NCI-H69 (cell line): ENCODE measurements around the gene FAM227B.
A peak's percentile ranks its signal among the peaks of the same experiment; 100 is the strongest.
"Not testable (repeated sequence)": the region's sequence is repeated elsewhere in the genome, so short reads cannot be mapped to it uniquely, and the experiment has no call there.

Experiments used
- DNase-seq: peaks from one replicate; lab custom pipeline; 2025; lab: John Stamatoyannopoulos, UW

FAM227B gene

GRCh38 chr15:49610157-49610918 lies 10.3 kb downstream of the FAM227B start:
- DNase-seq = no peak

- DNase-seq = no peak
Observed at GRCh38 chr15:49606594-49606993, 14.0 kb downstream of the FAM227B start.

GRCh38 chr15:49605588-49605987 lies 15.0 kb downstream of the FAM227B start:
- no peak for DNase-seq

- no peak for DNase-seq
Observed at GRCh38 chr15:49604625-49605409, 15.8 kb downstream of the FAM227B start.

- not testable (repeated sequence) for DNase-seq
Observed at GRCh38 chr15:49592829-49593316, 27.7 kb downstream of the FAM227B start.

- no peak for DNase-seq
Observed at GRCh38 chr15:49589030-49589429, 31.6 kb downstream of the FAM227B start.

GRCh38 chr15:49573421-49573820 lies 47.2 kb downstream of the FAM227B start:
- no peak for DNase-seq

- DNase-seq = no peak
Observed at GRCh38 chr15:49570672-49571071, 49.9 kb downstream of the FAM227B start.

- DNase-seq = no peak
Observed at GRCh38 chr15:49570174-49570573, 50.4 kb downstream of the FAM227B start.

GRCh38 chr15:49560045-49560444 lies 60.6 kb downstream of the FAM227B start:
- DNase-seq = no peak

- DNase-seq = no peak
Observed at GRCh38 chr15:49558929-49559328, 61.7 kb downstream of the FAM227B start.

GRCh38 chr15:49556437-49556836 lies 64.2 kb downstream of the FAM227B start:
- no peak for DNase-seq

- not testable (repeated sequence) for DNase-seq
Observed at GRCh38 chr15:49550342-49550741, 70.3 kb downstream of the FAM227B start.

GRCh38 chr15:49538520-49538919 lies 82.1 kb downstream of the FAM227B start:
- DNase-seq = no peak

GRCh38 chr15:49530092-49530491 lies 90.5 kb downstream of the FAM227B start:
- no peak for DNase-seq

- DNase-seq = no peak
Observed at GRCh38 chr15:49528289-49528688, 92.3 kb downstream of the FAM227B start.

- DNase-seq = peak; percentile 10
Observed at GRCh38 chr15:49521802-49522201, 98.8 kb downstream of the FAM227B start.

GRCh38 chr15:49512739-49513138 lies 107.9 kb downstream of the FAM227B start:
- not testable (repeated sequence) for DNase-seq

GRCh38 chr15:49507261-49507660 lies 113.4 kb downstream of the FAM227B start:
- DNase-seq = no peak

GRCh38 chr15:49506341-49506740 lies 114.3 kb downstream of the FAM227B start:
- no peak for DNase-seq

GRCh38 chr15:49501586-49501985 lies 119.0 kb downstream of the FAM227B start:
- no peak for DNase-seq

- DNase-seq = no peak
Observed at GRCh38 chr15:49495993-49496753, 124.4 kb downstream of the FAM227B start.
